Liver (tissue), 3 donors: ENCODE results near the gene CAMKMT.

Experiments
- ATF3 ChIP-seq: IDR thresholded peaks from 2 replicates; pipeline ENCODE4 v1.6.1; 2016; ENCODE audit warnings: antibody characterized with exemption
- CTCF ChIP-seq: fragments of 150-350 bp; IDR thresholded peaks from 2 replicates; pipeline ENCODE4 v1.5.1; 2017; ENCODE audit warnings: improper control_type of control experiment, low read depth, low read length; ENCODE audit not compliant: missing input control
- GABPA ChIP-seq, 2 donors: IDR thresholded peaks in 1 of 2; conservative IDR thresholded peaks in 1 of 2; 2 replicates each; pipeline ENCODE4 v1.6.1; 2016; ENCODE audit warnings: antibody characterized with exemption in 2 of 2, mild to moderate bottlenecking in 1 of 2, moderate library complexity in 1 of 2
- JUND ChIP-seq, 2 donors: IDR thresholded peaks; 2 replicates each; pipeline ENCODE4 v1.6.1; 2016; ENCODE audit warnings: antibody characterized with exemption in 2 of 2
- REST ChIP-seq: IDR thresholded peaks from 2 replicates; pipeline ENCODE4 v1.6.1; 2016; ENCODE audit warnings: antibody characterized with exemption, mild to moderate bottlenecking
- TAF1 ChIP-seq: conservative IDR thresholded peaks from 2 replicates; pipeline ENCODE4 v1.6.1; 2016; ENCODE audit warnings: antibody characterized with exemption, mild to moderate bottlenecking
- YY1 ChIP-seq: IDR thresholded peaks from 2 replicates; pipeline ENCODE4 v1.6.1; 2016; ENCODE audit warnings: antibody characterized with exemption, mild to moderate bottlenecking
- donor health status: healthy.
- donor health status: healthy.

- TF ChIP-seq CTCF: no peak
- no peak for TF ChIP-seq REST
- no peak for TF ChIP-seq ATF3
- no peak for TF ChIP-seq YY1
- TF ChIP-seq TAF1: no peak
- no peak for TF ChIP-seq GABPA (IDR thresholded peaks at IDR 0.05 in 1 of 2, conservative IDR thresholded peaks at IDR 0.05 in 1 of 2)
- TF ChIP-seq JUND (IDR thresholded peaks at IDR 0.05): no peak
These were observed 339.1 kb downstream of the CAMKMT start for GRCh38 chr2:44700824-44701223.
